ENCODE measurements around the gene SEPTIN1. TPM values are rescaled to one million over a fixed set of nuclear protein-coding genes. Genes with fewer than 3 reads are reported as not detected.
A peak's percentile ranks its signal among the peaks of the same experiment; 100 is the strongest.

The SEPTIN1 gene
- total and polyA plus RNA-seq, 2 of the 13 experiments (the other 11 are each of a cell fraction or from before 2014, with no cell fraction given): 0.18 to 0.67 TPM

DNA sequence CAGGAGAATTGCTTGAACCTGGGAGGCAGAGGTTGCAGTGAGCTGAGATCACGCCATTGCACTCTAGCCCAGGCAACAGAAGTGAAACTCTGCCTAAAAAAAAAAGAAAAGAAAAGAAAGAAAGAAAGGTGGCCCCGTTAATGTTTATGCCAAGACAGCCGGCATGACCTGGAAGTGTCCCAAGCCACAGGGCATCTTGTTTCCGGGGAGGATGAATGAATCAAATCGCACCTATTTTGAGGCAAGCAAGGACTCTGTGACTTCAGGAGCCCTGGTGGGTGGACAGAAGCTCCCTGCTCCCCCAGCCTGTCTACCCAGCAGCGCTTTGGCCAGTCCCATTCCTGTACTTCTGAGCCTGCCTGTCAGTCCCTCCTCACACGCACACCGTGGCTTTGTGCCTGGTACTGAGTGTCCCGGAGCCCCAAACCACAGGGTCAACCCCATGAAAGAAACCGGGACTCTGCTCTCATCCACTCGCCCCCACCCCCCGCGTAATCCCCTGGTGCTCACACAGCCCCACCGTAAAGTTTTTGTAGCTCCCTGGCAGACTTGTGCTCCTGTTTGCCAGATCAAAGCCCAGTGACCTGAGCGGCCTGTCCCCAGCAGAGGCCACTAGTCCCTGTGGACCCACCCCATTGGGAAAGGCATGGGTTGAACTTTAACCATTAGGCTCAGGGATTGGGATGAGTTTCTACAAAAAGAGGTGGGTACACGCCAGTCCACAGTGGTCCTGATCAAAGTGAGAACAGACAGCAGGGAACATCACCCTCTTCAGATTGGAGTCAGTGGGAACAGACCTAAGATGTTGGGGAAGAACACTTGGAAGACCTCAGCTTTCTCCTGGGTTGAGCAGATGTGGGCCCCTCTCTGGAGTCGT lies 46.5 kb downstream of the SEPTIN1 start:
- DNase-seq (ENCODE audit: low spot score) (peak; percentile 96), ATAC-seq (peak; percentile 80), FAIRE-seq (peak; percentile 98)
- no peaks in the 10 kb centered on the region for H4K20me1 ChIP-seq (ENCODE audit: insufficient read depth, low read length)
- H3K9me3 ChIP-seq (ENCODE audit: low read length): no peaks in the 10 kb centered on the region
- peaks cover 51% of the 10 kb centered on the region for H3K4me1 ChIP-seq (ENCODE audit: insufficient read depth, low read length)
- H3K27me3 ChIP-seq (ENCODE audit: control insufficient read depth in 1 of 2, insufficient read depth in 2 of 2, low read length in 2 of 2): no peaks in the 10 kb centered on the region
- H2AFZ ChIP-seq (ENCODE audit: low read length): peak overlapping the region; percentile 48
- WGBS (ENCODE audit: low lambda C conversion rate): 2% methylated on average over 17 of the region's 17 CpGs
- BruUV-seq (replicated peaks): no TSS peak
- in situ Hi-C loops (cut with HindIII; ENCODE audit: extremely low pct_ligation_motif_present, low pct_unique_long_range_greater_than_20kb) (loop anchor here (25.0 kb wide), 1 partner anchor 749 kb away; no protein-coding TSS in a partner anchor), intact Hi-C loops (cut with micrococcal nuclease; ENCODE audit: unreplicated experiment) (loop anchor here (2.0 kb wide), 1 partner anchor 19 kb away; the partner anchor contains the start of gene CD2BP2)
- peak overlapping the region; percentile 68 to 95 (median 94) for H3K4me3 ChIP-seq (replicated peaks in 1 of 3; ENCODE audit: insufficient read depth in 1 of 3, low read depth in 2 of 3, low read length in 3 of 3)
- ChIA-PET CTCF (ENCODE audit: low intra/inter-chr PET ratio, low total read pairs) (interaction anchor here (1.2 kb wide), 1 partner anchor 17 kb away, joined by 3 read pairs; no protein-coding TSS in a partner anchor), POLR2A (interaction anchor here (0.9 to 3.2 kb wide), 19 partner anchors 8 to 270 kb away, joined by 3 to 33 read pairs (median 6); partner anchors contain the start of genes ALDOA, CD2BP2, DCTPP1 and TBC1D10B)
- peaks cover 53% of the 10 kb centered on the region for H3K79me2 ChIP-seq (ENCODE audit: insufficient read depth, low read length)
- H3K27ac ChIP-seq (ENCODE audit: extremely low read length, insufficient read depth, low read length): peak overlapping the region; percentile 99
- H3K9ac ChIP-seq (ENCODE audit: insufficient read depth, low read depth, low read length): peak overlapping the region; percentile 94
- peaks cover 0 to 3% of the 10 kb centered on the region in 2 experiments; a peak in 1 of 5 replicates for H3K36me3 ChIP-seq (replicated peaks in 1 of 2; ENCODE audit: control insufficient read depth in 1 of 2, insufficient read depth in 2 of 2, low read length in 2 of 2)
- peak overlapping the region; percentile 100 for H3K4me2 ChIP-seq (ENCODE audit: low read depth, low read length)
- TF ChIP-seq, protein P1, sequence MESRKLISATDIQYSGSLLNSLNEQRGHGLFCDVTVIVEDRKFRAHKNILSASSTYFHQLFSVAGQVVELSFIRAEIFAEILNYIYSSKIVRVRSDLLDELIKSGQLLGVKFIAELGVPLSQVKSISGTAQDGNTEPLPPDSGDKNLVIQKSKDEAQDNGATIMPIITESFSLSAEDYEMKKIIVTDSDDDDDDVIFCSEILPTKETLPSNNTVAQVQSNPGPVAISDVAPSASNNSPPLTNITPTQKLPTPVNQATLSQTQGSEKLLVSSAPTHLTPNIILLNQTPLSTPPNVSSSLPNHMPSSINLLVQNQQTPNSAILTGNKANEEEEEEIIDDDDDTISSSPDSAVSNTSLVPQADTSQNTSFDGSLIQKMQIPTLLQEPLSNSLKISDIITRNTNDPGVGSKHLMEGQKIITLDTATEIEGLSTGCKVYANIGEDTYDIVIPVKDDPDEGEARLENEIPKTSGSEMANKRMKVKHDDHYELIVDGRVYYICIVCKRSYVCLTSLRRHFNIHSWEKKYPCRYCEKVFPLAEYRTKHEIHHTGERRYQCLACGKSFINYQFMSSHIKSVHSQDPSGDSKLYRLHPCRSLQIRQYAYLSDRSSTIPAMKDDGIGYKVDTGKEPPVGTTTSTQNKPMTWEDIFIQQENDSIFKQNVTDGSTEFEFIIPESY (CRISPR knock-in tag; IDR thresholded peaks at IDR 0.05): peak; percentile 42; the same call in 1 of the 2 replicates
- TF ChIP-seq CBFB (CRISPR knock-in tag; IDR thresholded peaks at IDR 0.05): peak; percentile 73; the same call in 1 of the 2 replicates
- TF ChIP-seq, protein P2, sequence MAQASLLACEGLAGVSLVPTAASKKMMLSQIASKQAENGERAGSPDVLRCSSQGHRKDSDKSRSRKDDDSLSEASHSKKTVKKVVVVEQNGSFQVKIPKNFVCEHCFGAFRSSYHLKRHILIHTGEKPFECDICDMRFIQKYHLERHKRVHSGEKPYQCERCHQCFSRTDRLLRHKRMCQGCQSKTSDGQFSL (CRISPR knock-in tag; IDR thresholded peaks at IDR 0.05): no peak; the same call in none of the 2 replicates
- no peak for TF ChIP-seq ZNF354B (CRISPR knock-in tag; IDR thresholded peaks at IDR 0.05)
- TF ChIP-seq ZNF605 (CRISPR knock-in tag; IDR thresholded peaks at IDR 0.05): peak; percentile 83
- no peak for TF ChIP-seq MLLT10 (CRISPR knock-in tag; IDR thresholded peaks at IDR 0.05)
- TF ChIP-seq FOSL1 (CRISPR knock-in tag; IDR thresholded peaks at IDR 0.05; ENCODE audit: borderline replicate concordance): no peak
- TF ChIP-seq ZNF672 (CRISPR knock-in tag; IDR thresholded peaks at IDR 0.05): no peak
- 0 out of 2 replicates have a peak, but pooled peaks have one; percentile 20 for TF ChIP-seq ZNF276 (CRISPR knock-in tag; IDR thresholded peaks at IDR 0.05; ENCODE audit: low read depth)
- TF ChIP-seq THAP7 (CRISPR knock-in tag; IDR thresholded peaks at IDR 0.05): no peak; the same call in 1 of the 2 replicates
- no peak for TF ChIP-seq PHB2 (IDR thresholded peaks at IDR 0.05; ENCODE audit: partially characterized antibody)
- no peak; the same call in 1 of the 2 replicates for TF ChIP-seq ZNF431 (CRISPR knock-in tag; IDR thresholded peaks at IDR 0.05; ENCODE audit: borderline replicate concordance, low read depth)
- peak; percentile 24; the same call in 1 of the 2 replicates for TF ChIP-seq ZNF749 (CRISPR knock-in tag; IDR thresholded peaks at IDR 0.05; ENCODE audit: borderline replicate concordance)
- TF ChIP-seq PHF5A (CRISPR knock-in tag; IDR thresholded peaks at IDR 0.05; ENCODE audit: low read depth, unreplicated experiment): no peak
- peak; percentile 37; the same call in 1 of the 2 replicates for TF ChIP-seq FOXC1 (CRISPR knock-in tag; IDR thresholded peaks at IDR 0.05; ENCODE audit: borderline replicate concordance)
- no peak for TF ChIP-seq NR3C1 (CRISPR knock-in tag; IDR thresholded peaks at IDR 0.05)
- peak; percentile 79 for TF ChIP-seq TCF7 (IDR thresholded peaks at IDR 0.05; ENCODE audit: low read depth)
- 0 out of 2 replicates have a peak, but pooled peaks have one; percentile 3 for TF ChIP-seq ZNF230 (CRISPR knock-in tag; IDR thresholded peaks at IDR 0.05)
